CD14-positive monocyte (primary cell): ENCODE measurements around the gene BCL2. TPM values are rescaled to one million over a fixed set of nuclear protein-coding genes. Genes with fewer than 3 reads are reported as not detected.
A peak's percentile ranks its signal among the peaks of the same experiment; 100 is the strongest.

Source experiments
- DNase-seq, 3 donors: peaks; one replicate each; pipeline ENCODE4 v3.0.0-alpha.2; 2011 to 2022
- H2AFZ ChIP-seq: 2 replicates; pipeline ENCODE4 v1.6.0; 2012; ENCODE audit warnings: mild to moderate bottlenecking, low read depth, low read length, inconsistent platforms; ENCODE audit not compliant: insufficient read depth, poor library complexity, severe bottlenecking
- H3K27ac ChIP-seq, 2 donors: 1 replicate in 1 of 2; 2 replicates in 1 of 2; pipeline ENCODE4 v1.5.1; 2012 to 2013; ENCODE audit warnings: low read length in 2 of 2, control low read depth in 1 of 2, inconsistent platforms in 1 of 2, low read depth in 1 of 2, mild to moderate bottlenecking in 1 of 2
- H3K27me3 ChIP-seq, 2 donors: one replicate each; pipeline versions ENCODE4 v1.6.0 to v1.6.1; 2011 to 2013; ENCODE audit warnings: low read length in 2 of 2; ENCODE audit not compliant: control insufficient read depth in 2 of 2, insufficient read depth in 2 of 2
- H3K36me3 ChIP-seq, 2 donors: replicated peaks in 1 of 2; 1 replicate in 1 of 2; 2 replicates in 1 of 2; pipeline versions ENCODE4 v1.5.1 to v1.6.1; 2012 to 2013; ENCODE audit warnings: low read length in 2 of 2, control low read depth in 1 of 2, inconsistent platforms in 1 of 2, mild to moderate bottlenecking in 1 of 2; ENCODE audit not compliant: insufficient read depth in 2 of 2, control insufficient read depth in 1 of 2
- H3K4me1 ChIP-seq, 2 donors: 1 replicate in 1 of 2; 2 replicates in 1 of 2; pipeline versions ENCODE4 v1.5.1 to v1.6.1; 2012 to 2013; ENCODE audit warnings: low read length in 2 of 2, control low read depth in 1 of 2, inconsistent platforms in 1 of 2, mild to moderate bottlenecking in 1 of 2, moderate library complexity in 1 of 2; ENCODE audit not compliant: insufficient read depth in 2 of 2, control insufficient read depth in 1 of 2
- H3K4me2 ChIP-seq: replicated peaks from 2 replicates; pipeline ENCODE3; 2012; ENCODE audit warnings: low read length, moderate library complexity, mild to moderate bottlenecking; ENCODE audit not compliant: poor library complexity, severe bottlenecking; ENCODE audit errors: extremely low read depth
- H3K4me3 ChIP-seq, 3 experiments: fragments of 200-600 bp in 1 of 3; sonication (generic) in 1 of 3; replicated peaks in 1 of 3; 1 replicate in 2 of 3; 2 replicates in 1 of 3; pipeline ENCODE4 v1.5.1; 2011 to 2013; ENCODE audit warnings: low read length in 3 of 3, mild to moderate bottlenecking in 3 of 3, control low read depth in 2 of 3, low read depth in 2 of 3, inconsistent platforms in 1 of 3, moderate library complexity in 1 of 3
- H3K79me2 ChIP-seq: 2 replicates; pipeline ENCODE4 v1.6.0; 2012; ENCODE audit warnings: mild to moderate bottlenecking, control low read depth, inconsistent platforms, low read length, moderate library complexity; ENCODE audit not compliant: insufficient read depth
- H3K9ac ChIP-seq: 2 replicates; pipeline ENCODE4 v1.6.0; 2017; ENCODE audit warnings: low read length, mild to moderate bottlenecking; ENCODE audit not compliant: insufficient read depth, poor library complexity, severe bottlenecking
- H3K9me3 ChIP-seq, 2 donors: replicated peaks in 1 of 2; 1 replicate in 1 of 2; 2 replicates in 1 of 2; pipeline versions ENCODE4 v1.5.1 to v1.6.1; 2012 to 2013; ENCODE audit warnings: low read length in 2 of 2, control low read depth in 1 of 2; ENCODE audit not compliant: control insufficient read depth in 1 of 2, insufficient read depth in 1 of 2
- H4K20me1 ChIP-seq: 2 replicates; pipeline ENCODE4 v1.6.0; 2012; ENCODE audit warnings: mild to moderate bottlenecking, low read length, control low read depth, moderate library complexity; ENCODE audit not compliant: insufficient read depth
- H3K27ac Mint-ChIP-seq, 7 donors: one replicate each; pipeline ENCODE4 v1.8.0; 2020; ENCODE audit warnings: mild to moderate bottlenecking in 7 of 7, mixed read lengths in 7 of 7, moderate library complexity in 6 of 7, inconsistent platforms in 2 of 7
- H3K27me3 Mint-ChIP-seq, 3 donors: one replicate each; pipeline ENCODE4 v1.8.0; 2021 to 2022; ENCODE audit warnings: low read depth in 3 of 3, mild to moderate bottlenecking in 3 of 3, mixed read lengths in 3 of 3, moderate library complexity in 3 of 3, inconsistent platforms in 1 of 3
- H3K36me3 Mint-ChIP-seq, 2 donors: one replicate each; pipeline ENCODE4 v1.8.0; 2020; ENCODE audit warnings: mixed read lengths in 2 of 2, inconsistent platforms in 1 of 2, mild to moderate bottlenecking in 1 of 2
- H3K4me1 Mint-ChIP-seq: one replicate; pipeline ENCODE4 v1.8.0; 2020; ENCODE audit warnings: mild to moderate bottlenecking, mixed read lengths
- H3K4me3 Mint-ChIP-seq, 2 donors: one replicate each; pipeline ENCODE4 v1.8.0; 2020; ENCODE audit warnings: mild to moderate bottlenecking in 2 of 2, mixed read lengths in 2 of 2, moderate library complexity in 1 of 2
- H3K9me3 Mint-ChIP-seq, 7 donors: one replicate each; pipeline ENCODE4 v1.8.0; 2020 to 2022; ENCODE audit warnings: mixed read lengths in 7 of 7, mild to moderate bottlenecking in 6 of 7, moderate library complexity in 6 of 7, inconsistent platforms in 2 of 7
- CTCF ChIP-seq: fragments of 200-600 bp; IDR thresholded peaks from one replicate; pipeline ENCODE4 v1.8.0; 2022; ENCODE audit warnings: antibody characterized with exemption, mild to moderate bottlenecking
- WGBS: methylation state at CpG from one replicate; pipeline ENCODE4 v1.1.5; 2013; ENCODE audit warnings: missing lambda C conversion rate; ENCODE audit not compliant: insufficient coverage; 5-methylcytosine and 5-hydroxymethylcytosine counted together
- intact Hi-C, 2 donors: fragments of 100-400 bp; cut with micrococcal nuclease; formaldehyde crosslinking; loops; one replicate each; pipeline versions ENCODE4 v1.15.0 to v1.15.1; 2023
- polyA plus RNA-seq, 3 donors: library from polyadenylated mRNA; depleted of rRNA in 1 of 3; unstranded in 2 of 3; stranded (reverse) in 1 of 3; fragments of 300-500 nt in 2 of 3; fragments of >200 nt in 1 of 3; fragmentation: Illumina TruSeq in 2 of 3; gene quantifications; 1 replicate in 2 of 3; 2 replicates in 1 of 3; pipeline ENCODE4 v1.2.3, GENCODE V29; 2012 to 2021

Gene BCL2
- polyA plus RNA-seq, 3 donors, result 0.58 to 2.5 (median 1.1) TPM

GRCh38 chr18:63331105-63331504 is 11.5 kb upstream of the BCL2 start:
- TF ChIP-seq CTCF, result no peak
- H3K27ac ChIP-seq, result no peak overlapping the region
- H3K79me2 ChIP-seq, result no peaks in the 10 kb centered on the region
- H3K27me3 ChIP-seq, result no peaks in the 10 kb centered on the region
- WGBS, result 100% methylated on average over 4 of the region's 4 CpGs
- no peak overlapping the region for H3K4me2 ChIP-seq
- H3K9me3 ChIP-seq, result no peaks in the 10 kb centered on the region
- DNase-seq, result no peak
- no peak overlapping the region for H3K4me3 Mint-ChIP-seq
- no peak overlapping the region for H3K4me3 ChIP-seq
- peaks cover 0 to 3% (median 2%) of the 10 kb centered on the region in 3 donors for H3K27me3 Mint-ChIP-seq
- no peak overlapping the region for H2AFZ ChIP-seq
- no peaks in the 10 kb centered on the region for H4K20me1 ChIP-seq
- peaks cover 32 to 50% of the 10 kb centered on the region in 2 donors for H3K36me3 Mint-ChIP-seq
- H3K4me1 ChIP-seq, result no peaks in the 10 kb centered on the region
- H3K9me3 Mint-ChIP-seq, result no peaks in the 10 kb centered on the region
- peaks cover 18 to 48% of the 10 kb centered on the region in 2 donors for H3K36me3 ChIP-seq
- no peaks in the 10 kb centered on the region for H3K4me1 Mint-ChIP-seq
- H3K27ac Mint-ChIP-seq, result peak overlapping the region in 1 of 7 donors; percentile 57
- intact Hi-C loops, result no loop called here
- no peak overlapping the region for H3K9ac ChIP-seq

GRCh38 chr18:63329431-63330145 is 10.0 kb upstream of the BCL2 start:
- Mint-ChIP-seq H3K27ac (no peak overlapping the region), H3K4me3 (no peak overlapping the region), H3K4me1 (no peaks in the 10 kb centered on the region), H3K9me3 (no peaks in the 10 kb centered on the region), H3K27me3 (peaks cover 0 to 3% (median 0%) of the 10 kb centered on the region in 3 donors), H3K36me3 (peaks cover 21 to 37% of the 10 kb centered on the region in 2 donors)
- Histone ChIP-seq H3K4me1 (no peaks in the 10 kb centered on the region), H3K4me3 (no peak overlapping the region), H3K27ac (no peak overlapping the region), H3K27me3 (no peaks in the 10 kb centered on the region), H3K79me2 (no peaks in the 10 kb centered on the region), H2AFZ (no peak overlapping the region), H4K20me1 (no peaks in the 10 kb centered on the region), H3K4me2 (no peak overlapping the region), H3K9me3 (no peaks in the 10 kb centered on the region), H3K9ac (no peak overlapping the region), H3K36me3 (peaks cover 8 to 34% of the 10 kb centered on the region in 2 donors)
- intact Hi-C loops, result loop anchor here in 1 of 2 donors (10.0 kb wide), 1 partner anchor 315 kb away; no protein-coding TSS in a partner anchor
- TF ChIP-seq CTCF, result no peak
- 100% methylated on average over 2 of the region's 7 CpGs for WGBS
- no peak for DNase-seq
